MM.1S (cell line): Measurements from ENCODE around the gene SLC13A4.

Source experiments
- DNase-seq: peaks from one replicate; pipeline ENCODE4 v3.0.0-alpha.2; 2015
- H2AFZ ChIP-seq: fragments of 300-600 bp; sonication (generic); 2 replicates; pipeline ENCODE4 v1.6.0; 2016; ENCODE audit warnings: antibody characterized with exemption, low read length
- H3F3A ChIP-seq: fragments of 300-600 bp; sonication (generic); 2 replicates; pipeline ENCODE4 v1.6.1; 2016; ENCODE audit warnings: mild to moderate bottlenecking, antibody characterized with exemption, low read length, moderate library complexity, mixed read lengths; ENCODE audit not compliant: insufficient read depth
- H3K27ac ChIP-seq: fragments of 300-600 bp; sonication (generic); 2 replicates; pipeline ENCODE4 v1.5.1; 2016; ENCODE audit warnings: mild to moderate bottlenecking, low read length
- H3K27me3 ChIP-seq: fragments of 300-600 bp; sonication (generic); replicated peaks from 2 replicates; pipeline ENCODE4 v1.6.0; 2016; ENCODE audit warnings: low read length; ENCODE audit not compliant: insufficient read depth
- H3K36me3 ChIP-seq: fragments of 300-600 bp; sonication (generic); replicated peaks from 2 replicates; pipeline ENCODE4 v1.6.1; 2016; ENCODE audit warnings: mild to moderate bottlenecking, low read length, mixed read lengths; ENCODE audit not compliant: insufficient read depth
- H3K4me1 ChIP-seq: fragments of 300-600 bp; sonication (generic); 2 replicates; pipeline ENCODE4 v1.6.1; 2016; ENCODE audit warnings: low read length, mixed read lengths
- H3K4me2 ChIP-seq: fragments of 300-600 bp; sonication (generic); 2 replicates; pipeline ENCODE4 v1.6.0; 2016; ENCODE audit warnings: low read depth, low read length
- H3K4me3 ChIP-seq: fragments of 300-600 bp; sonication (generic); 2 replicates; pipeline ENCODE4 v1.5.1; 2016; ENCODE audit warnings: low read length, mixed read lengths
- H3K79me2 ChIP-seq: fragments of 300-600 bp; sonication (generic); 2 replicates; pipeline ENCODE4 v1.6.1; 2016; ENCODE audit warnings: mixed run types, low read length, mixed read lengths
- H3K9ac ChIP-seq: fragments of 300-600 bp; sonication (generic); 2 replicates; pipeline ENCODE4 v1.6.1; 2016; ENCODE audit warnings: low read length, mixed read lengths
- H3K9me2 ChIP-seq: fragments of 300-600 bp; sonication (generic); replicated peaks from 2 replicates; pipeline ENCODE4 v1.6.1; 2016; ENCODE audit warnings: mild to moderate bottlenecking, low read length, mixed read lengths; ENCODE audit not compliant: insufficient read depth
- H3K9me3 ChIP-seq: fragments of 300-600 bp; sonication (generic); replicated peaks from 2 replicates; pipeline ENCODE4 v1.6.1; 2016; ENCODE audit warnings: mild to moderate bottlenecking, low read length, mixed read lengths; ENCODE audit not compliant: insufficient read depth
- H4K20me1 ChIP-seq: fragments of 300-600 bp; sonication (generic); 2 replicates; pipeline ENCODE4 v1.6.1; 2016; ENCODE audit warnings: mild to moderate bottlenecking, low read length, moderate library complexity, mixed read lengths; ENCODE audit not compliant: insufficient read depth
- CTCF ChIP-seq: fragments of 300-600 bp; sonication (generic); IDR thresholded peaks from 2 replicates; pipeline ENCODE4 v1.5.1; 2016; ENCODE audit warnings: antibody characterized with exemption, low read length, mixed read lengths
- EZH2 ChIP-seq: fragments of 300-600 bp; sonication (generic); optimal IDR thresholded peaks from 2 replicates; pipeline ENCODE3; 2017; ENCODE audit warnings: low read depth, mild to moderate bottlenecking, antibody characterized with exemption, low read length, mixed read lengths
- EZH2phosphoT487 ChIP-seq: fragments of 300-600 bp; sonication (generic); IDR thresholded peaks from 2 replicates; pipeline ENCODE4 v1.6.1; 2018; ENCODE audit warnings: antibody characterized with exemption, low read length

SLC13A4 gene

GRCh38 chr7:135718219-135718618 is 9.8 kb downstream of the SLC13A4 start:
- no peak overlapping the region for H3K4me2 ChIP-seq
- H3K9me2 ChIP-seq = no peaks in the 10 kb centered on the region
- H3K9ac ChIP-seq = no peak overlapping the region
- no peak overlapping the region for H2AFZ ChIP-seq
- no peaks in the 10 kb centered on the region for H3K9me3 ChIP-seq
- no peaks in the 10 kb centered on the region for H3K4me1 ChIP-seq
- no peaks in the 10 kb centered on the region for H3K27me3 ChIP-seq
- H3K4me3 ChIP-seq = no peak overlapping the region
- TF ChIP-seq EZH2 (no peak), CTCF (no peak), EZH2phosphoT487 (no peak)
- no peak for DNase-seq
- H3K27ac ChIP-seq = no peak overlapping the region
- H3K36me3 ChIP-seq = no peaks in the 10 kb centered on the region
- H3F3A ChIP-seq = no peaks in the 10 kb centered on the region
- H4K20me1 ChIP-seq = no peaks in the 10 kb centered on the region
- no peaks in the 10 kb centered on the region for H3K79me2 ChIP-seq

- Histone ChIP-seq H3K4me3 (no peak overlapping the region), H3F3A (no peaks in the 10 kb centered on the region)
- TF ChIP-seq CTCF (no peak), EZH2 (no peak), EZH2phosphoT487 (no peak)
These were observed 10.3 kb downstream of the SLC13A4 start for GRCh38 chr7:135717693-135718092.

GRCh38 chr7:135716677-135717238 is 11.2 kb downstream of the SLC13A4 start:
- Histone ChIP-seq H3K27me3 (no peaks in the 10 kb centered on the region), H3K9me2 (no peaks in the 10 kb centered on the region), H3K4me3 (no peak overlapping the region), H3K36me3 (no peaks in the 10 kb centered on the region), H2AFZ (no peak overlapping the region), H3F3A (no peaks in the 10 kb centered on the region), H3K4me1 (no peaks in the 10 kb centered on the region), H3K9me3 (no peaks in the 10 kb centered on the region), H3K79me2 (no peaks in the 10 kb centered on the region), H3K9ac (no peak overlapping the region), H3K27ac (no peak overlapping the region), H3K4me2 (no peak overlapping the region), H4K20me1 (no peaks in the 10 kb centered on the region)
- DNase-seq = no peak
- TF ChIP-seq CTCF = no peak
- TF ChIP-seq EZH2 = no peak
- no peak for TF ChIP-seq EZH2phosphoT487

More at GRCh38 chr7:135717693-135718092, 10.3 kb downstream of the SLC13A4 start:
- H3K9ac ChIP-seq = no peak overlapping the region
- no peaks in the 10 kb centered on the region for H3K27me3 ChIP-seq
- no peaks in the 10 kb centered on the region for H3K9me3 ChIP-seq
- H4K20me1 ChIP-seq = no peaks in the 10 kb centered on the region
- H3K36me3 ChIP-seq = no peaks in the 10 kb centered on the region
- H3K79me2 ChIP-seq = no peaks in the 10 kb centered on the region
- H3K4me1 ChIP-seq = no peaks in the 10 kb centered on the region
- H3K27ac ChIP-seq = no peak overlapping the region
- no peaks in the 10 kb centered on the region for H3K9me2 ChIP-seq
- H3K4me2 ChIP-seq = no peak overlapping the region
- H2AFZ ChIP-seq = no peak overlapping the region
- no peak for DNase-seq
